GM23338 (cell line): ENCODE measurements around the gene PDCD7. TPM values are rescaled to one million over a fixed set of nuclear protein-coding genes. Genes with fewer than 3 reads are reported as not detected.

ENCODE experiments used
- EZH2phosphoT487 ChIP-seq: fragments of 200-600 bp; sonication (generic); IDR thresholded peaks from one replicate; pipeline ENCODE4 v1.8.1; 2018; ENCODE audit warnings: antibody characterized with exemption; ENCODE audit not compliant: unreplicated experiment
- POLR2AphosphoS5 ChIP-seq: IDR thresholded peaks from 2 replicates; pipeline ENCODE4 v1.6.1; 2016; ENCODE audit warnings: antibody characterized with exemption, low read depth
- REST ChIP-seq: IDR thresholded peaks from one replicate; pipeline ENCODE4 v1.6.1; 2018; ENCODE audit warnings: antibody characterized with exemption; ENCODE audit not compliant: unreplicated experiment
- polyA plus RNA-seq: library from polyadenylated mRNA; unstranded; fragments of >200 nt; fragmentation: Nextera tagmentation; extraction: Ambion mirVana; gene quantifications from 2 replicates; pipeline ENCODE4 v1.2.1, GENCODE V29; 2016
- total RNA-seq: library from RNA; depleted of rRNA; stranded (reverse); fragments of >200 nt; shearing (Covaris generic); gene quantifications from 2 replicates; pipeline ENCODE4 v1.2.3, GENCODE V29; 2014
- TF ChIP-seq, protein P1 (sequence below): fragments of 250-450 bp; sonication (Bioruptor Pico); IDR thresholded peaks from 2 replicates; pipeline ENCODE4 v1.5.0; 2020; ENCODE audit warnings: mild to moderate bottlenecking, moderate library complexity

PDCD7 gene
- total and polyA plus RNA-seq, 2 experiments from 2014 or later = 16.8 to 21.2 TPM

DNA sequence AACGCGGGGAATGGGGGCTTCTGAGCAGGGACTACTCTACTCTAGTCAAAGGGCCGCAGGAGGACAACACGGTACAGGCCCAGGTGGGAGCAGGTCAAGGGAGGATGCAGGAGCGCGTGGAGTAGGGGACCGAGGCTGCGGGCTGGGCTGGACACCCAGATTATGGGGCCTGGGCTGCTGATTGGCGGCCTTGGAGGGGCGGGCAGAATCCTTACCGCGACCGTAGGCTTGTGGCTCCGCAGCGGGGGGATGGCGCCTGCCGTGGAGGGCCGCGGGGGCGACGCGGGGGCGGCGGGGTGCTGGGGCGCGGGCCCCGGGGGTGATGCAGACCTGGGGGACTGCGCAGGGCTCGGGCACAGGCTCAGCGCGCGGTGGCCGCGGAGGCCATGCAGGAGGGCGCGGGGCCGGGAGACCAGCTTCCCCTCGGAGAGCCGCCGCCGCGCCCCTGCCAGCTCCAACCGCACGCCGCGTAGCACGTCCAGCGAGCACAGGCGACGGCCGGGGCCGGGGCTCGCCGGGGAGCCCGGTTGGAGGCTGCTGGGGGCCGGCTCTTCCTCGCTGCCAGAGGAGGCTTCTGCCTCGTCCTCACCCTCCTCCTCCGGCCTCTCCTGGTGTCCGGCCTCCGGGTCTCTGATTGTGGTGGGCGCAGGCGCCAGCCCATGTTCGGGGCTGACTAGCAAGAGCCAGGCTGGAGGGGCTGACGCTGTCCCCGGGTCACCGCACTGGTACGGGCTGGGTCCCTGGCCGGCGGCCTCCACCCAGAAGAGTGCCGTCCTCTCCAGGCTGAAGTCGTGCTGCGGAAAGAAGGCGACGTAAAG, 31.5 kb downstream of the PDCD7 start (continued):
- TF ChIP-seq, protein P1, sequence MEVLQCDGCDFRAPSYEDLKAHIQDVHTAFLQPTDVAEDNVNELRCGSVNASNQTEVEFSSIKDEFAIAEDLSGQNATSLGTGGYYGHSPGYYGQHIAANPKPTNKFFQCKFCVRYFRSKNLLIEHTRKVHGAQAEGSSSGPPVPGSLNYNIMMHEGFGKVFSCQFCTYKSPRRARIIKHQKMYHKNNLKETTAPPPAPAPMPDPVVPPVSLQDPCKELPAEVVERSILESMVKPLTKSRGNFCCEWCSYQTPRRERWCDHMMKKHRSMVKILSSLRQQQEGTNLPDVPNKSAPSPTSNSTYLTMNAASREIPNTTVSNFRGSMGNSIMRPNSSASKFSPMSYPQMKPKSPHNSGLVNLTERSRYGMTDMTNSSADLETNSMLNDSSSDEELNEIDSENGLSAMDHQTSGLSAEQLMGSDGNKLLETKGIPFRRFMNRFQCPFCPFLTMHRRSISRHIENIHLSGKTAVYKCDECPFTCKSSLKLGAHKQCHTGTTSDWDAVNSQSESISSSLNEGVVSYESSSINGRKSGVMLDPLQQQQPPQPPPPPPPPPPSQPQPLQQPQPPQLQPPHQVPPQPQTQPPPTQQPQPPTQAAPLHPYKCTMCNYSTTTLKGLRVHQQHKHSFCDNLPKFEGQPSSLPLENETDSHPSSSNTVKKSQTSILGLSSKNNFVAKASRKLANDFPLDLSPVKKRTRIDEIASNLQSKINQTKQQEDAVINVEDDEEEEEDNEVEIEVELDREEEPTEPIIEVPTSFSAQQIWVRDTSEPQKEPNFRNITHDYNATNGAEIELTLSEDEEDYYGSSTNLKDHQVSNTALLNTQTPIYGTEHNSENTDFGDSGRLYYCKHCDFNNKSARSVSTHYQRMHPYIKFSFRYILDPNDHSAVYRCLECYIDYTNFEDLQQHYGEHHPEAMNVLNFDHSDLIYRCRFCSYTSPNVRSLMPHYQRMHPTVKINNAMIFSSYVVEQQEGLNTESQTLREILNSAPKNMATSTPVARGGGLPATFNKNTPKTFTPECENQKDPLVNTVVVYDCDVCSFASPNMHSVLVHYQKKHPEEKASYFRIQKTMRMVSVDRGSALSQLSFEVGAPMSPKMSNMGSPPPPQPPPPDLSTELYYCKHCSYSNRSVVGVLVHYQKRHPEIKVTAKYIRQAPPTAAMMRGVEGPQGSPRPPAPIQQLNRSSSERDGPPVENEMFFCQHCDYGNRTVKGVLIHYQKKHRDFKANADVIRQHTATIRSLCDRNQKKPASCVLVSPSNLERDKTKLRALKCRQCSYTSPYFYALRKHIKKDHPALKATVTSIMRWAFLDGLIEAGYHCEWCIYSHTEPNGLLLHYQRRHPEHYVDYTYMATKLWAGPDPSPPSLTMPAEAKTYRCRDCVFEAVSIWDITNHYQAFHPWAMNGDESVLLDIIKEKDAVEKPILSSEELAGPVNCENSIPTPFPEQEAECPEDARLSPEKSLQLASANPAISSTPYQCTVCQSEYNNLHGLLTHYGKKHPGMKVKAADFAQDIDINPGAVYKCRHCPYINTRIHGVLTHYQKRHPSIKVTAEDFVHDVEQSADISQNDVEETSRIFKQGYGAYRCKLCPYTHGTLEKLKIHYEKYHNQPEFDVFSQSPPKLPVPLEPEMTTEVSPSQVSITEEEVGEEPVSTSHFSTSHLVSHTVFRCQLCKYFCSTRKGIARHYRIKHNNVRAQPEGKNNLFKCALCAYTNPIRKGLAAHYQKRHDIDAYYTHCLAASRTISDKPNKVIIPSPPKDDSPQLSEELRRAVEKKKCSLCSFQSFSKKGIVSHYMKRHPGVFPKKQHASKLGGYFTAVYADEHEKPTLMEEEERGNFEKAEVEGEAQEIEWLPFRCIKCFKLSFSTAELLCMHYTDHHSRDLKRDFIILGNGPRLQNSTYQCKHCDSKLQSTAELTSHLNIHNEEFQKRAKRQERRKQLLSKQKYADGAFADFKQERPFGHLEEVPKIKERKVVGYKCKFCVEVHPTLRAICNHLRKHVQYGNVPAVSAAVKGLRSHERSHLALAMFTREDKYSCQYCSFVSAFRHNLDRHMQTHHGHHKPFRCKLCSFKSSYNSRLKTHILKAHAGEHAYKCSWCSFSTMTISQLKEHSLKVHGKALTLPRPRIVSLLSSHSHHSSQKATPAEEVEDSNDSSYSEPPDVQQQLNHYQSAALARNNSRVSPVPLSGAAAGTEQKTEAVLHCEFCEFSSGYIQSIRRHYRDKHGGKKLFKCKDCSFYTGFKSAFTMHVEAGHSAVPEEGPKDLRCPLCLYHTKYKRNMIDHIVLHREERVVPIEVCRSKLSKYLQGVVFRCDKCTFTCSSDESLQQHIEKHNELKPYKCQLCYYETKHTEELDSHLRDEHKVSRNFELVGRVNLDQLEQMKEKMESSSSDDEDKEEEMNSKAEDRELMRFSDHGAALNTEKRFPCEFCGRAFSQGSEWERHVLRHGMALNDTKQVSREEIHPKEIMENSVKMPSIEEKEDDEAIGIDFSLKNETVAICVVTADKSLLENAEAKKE (CRISPR knock-in tag) = no peak
- TF ChIP-seq EZH2phosphoT487 (no peak), REST (no peak), POLR2AphosphoS5 (peak; percentile 42)
